Ovary (tissue), 3 donors: ENCODE data around the gene GPR65.

Experiments
- CTCF ChIP-seq, 3 donors: fragments of 450-650 bp in 2 of 3; fragments of 200-600 bp in 1 of 3; IDR thresholded peaks; one replicate each; pipeline versions ENCODE4 v1.5.1 to v1.8.0; 2016 to 2022; ENCODE audit warnings: antibody characterized with exemption in 3 of 3, mild to moderate bottlenecking in 1 of 3
- EP300 ChIP-seq: sonication (generic); formaldehyde crosslinking; IDR thresholded peaks from one replicate; pipeline ENCODE4 v1.6.1; 2017; ENCODE audit warnings: antibody characterized with exemption
- donor health status: DM: no; HTN: no; CAD: no.

- TF ChIP-seq CTCF (IDR thresholded peaks at IDR 0.05) (no peak), EP300 (no peak)
Observed at GRCh38 chr14:88060576-88060975, 55.6 kb downstream of the GPR65 start.
